ENCODE data around the gene METTL21A. TPM values are rescaled to one million over a fixed set of nuclear protein-coding genes. Genes with fewer than 3 reads are reported as not detected.

Gene METTL21A
- total and polyA plus RNA-seq, 2 experiments from 2014 or later, result 86.0 to 118 TPM

- Histone ChIP-seq H3F3A (replicated peaks; ENCODE audit: low read depth) (no peaks in the 10 kb centered on the region), H3K36me3 (ENCODE audit: insufficient read depth) (peaks cover 51% of the 10 kb centered on the region), H3K27me3 (ENCODE audit: insufficient read depth) (no peaks in the 10 kb centered on the region), H3K4me1 (ENCODE audit: insufficient read depth) (no peaks in the 10 kb centered on the region), H3K4me3 (no peak overlapping the region), H3K9me2 (ENCODE audit: insufficient read depth) (no peaks in the 10 kb centered on the region), H3K27ac (ENCODE audit: low read depth) (no peak overlapping the region), H3K4me2 (no peak overlapping the region), H4K20me1 (replicated peaks; ENCODE audit: insufficient read depth) (peaks cover 12% of the 10 kb centered on the region; the same call in 1 of the 2 replicates), H2AFZ (no peak overlapping the region), H3K79me2 (replicated peaks; ENCODE audit: insufficient read depth) (peaks cover 19% of the 10 kb centered on the region)
- no peak overlapping the region for H3K4me3 Mint-ChIP-seq
- no peaks in the 10 kb centered on the region for H3K27me3 Mint-ChIP-seq (ENCODE audit: insufficient read depth, low read depth, poor library complexity)
- ATAC-seq (no peak), DNase-seq (ENCODE audit: low spot score) (no peak)
- peaks cover 82% of the 10 kb centered on the region for H3K36me3 Mint-ChIP-seq (ENCODE audit: low read depth)
- H3K27ac Mint-ChIP-seq, result no peak overlapping the region
- no peaks in the 10 kb centered on the region for H3K4me1 Mint-ChIP-seq
- TF ChIP-seq CREB1 (CRISPR knock-in tag; IDR thresholded peaks at IDR 0.05; ENCODE audit: low read depth) (no peak), ZNF114 (CRISPR knock-in tag; IDR thresholded peaks at IDR 0.05) (no peak), STAT1 (IDR thresholded peaks at IDR 0.05; ENCODE audit: unreplicated experiment) (no peak), JUNB (IDR thresholded peaks at IDR 0.05; ENCODE audit: unreplicated experiment) (no peak), POLR2AphosphoS5 (IDR thresholded peaks at IDR 0.05; ENCODE audit: low read depth) (no peak), CTCF (conservative IDR thresholded peaks at IDR 0.05; ENCODE audit: low read depth in 2 of 2) (no peak), EZH2phosphoT487 (IDR thresholded peaks at IDR 0.05; ENCODE audit: unreplicated experiment) (no peak), NANOG (IDR thresholded peaks at IDR 0.05; ENCODE audit: borderline replicate concordance) (no peak), ZNF331 (CRISPR knock-in tag; IDR thresholded peaks at IDR 0.05; ENCODE audit: low read depth) (no peak), EZH2 (IDR thresholded peaks at IDR 0.05; ENCODE audit: low read depth, unreplicated experiment) (no peak)
- TF ChIP-seq, protein P1, sequence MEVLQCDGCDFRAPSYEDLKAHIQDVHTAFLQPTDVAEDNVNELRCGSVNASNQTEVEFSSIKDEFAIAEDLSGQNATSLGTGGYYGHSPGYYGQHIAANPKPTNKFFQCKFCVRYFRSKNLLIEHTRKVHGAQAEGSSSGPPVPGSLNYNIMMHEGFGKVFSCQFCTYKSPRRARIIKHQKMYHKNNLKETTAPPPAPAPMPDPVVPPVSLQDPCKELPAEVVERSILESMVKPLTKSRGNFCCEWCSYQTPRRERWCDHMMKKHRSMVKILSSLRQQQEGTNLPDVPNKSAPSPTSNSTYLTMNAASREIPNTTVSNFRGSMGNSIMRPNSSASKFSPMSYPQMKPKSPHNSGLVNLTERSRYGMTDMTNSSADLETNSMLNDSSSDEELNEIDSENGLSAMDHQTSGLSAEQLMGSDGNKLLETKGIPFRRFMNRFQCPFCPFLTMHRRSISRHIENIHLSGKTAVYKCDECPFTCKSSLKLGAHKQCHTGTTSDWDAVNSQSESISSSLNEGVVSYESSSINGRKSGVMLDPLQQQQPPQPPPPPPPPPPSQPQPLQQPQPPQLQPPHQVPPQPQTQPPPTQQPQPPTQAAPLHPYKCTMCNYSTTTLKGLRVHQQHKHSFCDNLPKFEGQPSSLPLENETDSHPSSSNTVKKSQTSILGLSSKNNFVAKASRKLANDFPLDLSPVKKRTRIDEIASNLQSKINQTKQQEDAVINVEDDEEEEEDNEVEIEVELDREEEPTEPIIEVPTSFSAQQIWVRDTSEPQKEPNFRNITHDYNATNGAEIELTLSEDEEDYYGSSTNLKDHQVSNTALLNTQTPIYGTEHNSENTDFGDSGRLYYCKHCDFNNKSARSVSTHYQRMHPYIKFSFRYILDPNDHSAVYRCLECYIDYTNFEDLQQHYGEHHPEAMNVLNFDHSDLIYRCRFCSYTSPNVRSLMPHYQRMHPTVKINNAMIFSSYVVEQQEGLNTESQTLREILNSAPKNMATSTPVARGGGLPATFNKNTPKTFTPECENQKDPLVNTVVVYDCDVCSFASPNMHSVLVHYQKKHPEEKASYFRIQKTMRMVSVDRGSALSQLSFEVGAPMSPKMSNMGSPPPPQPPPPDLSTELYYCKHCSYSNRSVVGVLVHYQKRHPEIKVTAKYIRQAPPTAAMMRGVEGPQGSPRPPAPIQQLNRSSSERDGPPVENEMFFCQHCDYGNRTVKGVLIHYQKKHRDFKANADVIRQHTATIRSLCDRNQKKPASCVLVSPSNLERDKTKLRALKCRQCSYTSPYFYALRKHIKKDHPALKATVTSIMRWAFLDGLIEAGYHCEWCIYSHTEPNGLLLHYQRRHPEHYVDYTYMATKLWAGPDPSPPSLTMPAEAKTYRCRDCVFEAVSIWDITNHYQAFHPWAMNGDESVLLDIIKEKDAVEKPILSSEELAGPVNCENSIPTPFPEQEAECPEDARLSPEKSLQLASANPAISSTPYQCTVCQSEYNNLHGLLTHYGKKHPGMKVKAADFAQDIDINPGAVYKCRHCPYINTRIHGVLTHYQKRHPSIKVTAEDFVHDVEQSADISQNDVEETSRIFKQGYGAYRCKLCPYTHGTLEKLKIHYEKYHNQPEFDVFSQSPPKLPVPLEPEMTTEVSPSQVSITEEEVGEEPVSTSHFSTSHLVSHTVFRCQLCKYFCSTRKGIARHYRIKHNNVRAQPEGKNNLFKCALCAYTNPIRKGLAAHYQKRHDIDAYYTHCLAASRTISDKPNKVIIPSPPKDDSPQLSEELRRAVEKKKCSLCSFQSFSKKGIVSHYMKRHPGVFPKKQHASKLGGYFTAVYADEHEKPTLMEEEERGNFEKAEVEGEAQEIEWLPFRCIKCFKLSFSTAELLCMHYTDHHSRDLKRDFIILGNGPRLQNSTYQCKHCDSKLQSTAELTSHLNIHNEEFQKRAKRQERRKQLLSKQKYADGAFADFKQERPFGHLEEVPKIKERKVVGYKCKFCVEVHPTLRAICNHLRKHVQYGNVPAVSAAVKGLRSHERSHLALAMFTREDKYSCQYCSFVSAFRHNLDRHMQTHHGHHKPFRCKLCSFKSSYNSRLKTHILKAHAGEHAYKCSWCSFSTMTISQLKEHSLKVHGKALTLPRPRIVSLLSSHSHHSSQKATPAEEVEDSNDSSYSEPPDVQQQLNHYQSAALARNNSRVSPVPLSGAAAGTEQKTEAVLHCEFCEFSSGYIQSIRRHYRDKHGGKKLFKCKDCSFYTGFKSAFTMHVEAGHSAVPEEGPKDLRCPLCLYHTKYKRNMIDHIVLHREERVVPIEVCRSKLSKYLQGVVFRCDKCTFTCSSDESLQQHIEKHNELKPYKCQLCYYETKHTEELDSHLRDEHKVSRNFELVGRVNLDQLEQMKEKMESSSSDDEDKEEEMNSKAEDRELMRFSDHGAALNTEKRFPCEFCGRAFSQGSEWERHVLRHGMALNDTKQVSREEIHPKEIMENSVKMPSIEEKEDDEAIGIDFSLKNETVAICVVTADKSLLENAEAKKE (CRISPR knock-in tag; IDR thresholded peaks at IDR 0.05), result no peak
- TF ChIP-seq, protein P2, sequence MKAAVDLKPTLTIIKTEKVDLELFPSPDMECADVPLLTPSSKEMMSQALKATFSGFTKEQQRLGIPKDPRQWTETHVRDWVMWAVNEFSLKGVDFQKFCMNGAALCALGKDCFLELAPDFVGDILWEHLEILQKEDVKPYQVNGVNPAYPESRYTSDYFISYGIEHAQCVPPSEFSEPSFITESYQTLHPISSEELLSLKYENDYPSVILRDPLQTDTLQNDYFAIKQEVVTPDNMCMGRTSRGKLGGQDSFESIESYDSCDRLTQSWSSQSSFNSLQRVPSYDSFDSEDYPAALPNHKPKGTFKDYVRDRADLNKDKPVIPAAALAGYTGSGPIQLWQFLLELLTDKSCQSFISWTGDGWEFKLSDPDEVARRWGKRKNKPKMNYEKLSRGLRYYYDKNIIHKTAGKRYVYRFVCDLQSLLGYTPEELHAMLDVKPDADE (IDR thresholded peaks at IDR 0.05), result no peak
- TF ChIP-seq, protein P3, sequence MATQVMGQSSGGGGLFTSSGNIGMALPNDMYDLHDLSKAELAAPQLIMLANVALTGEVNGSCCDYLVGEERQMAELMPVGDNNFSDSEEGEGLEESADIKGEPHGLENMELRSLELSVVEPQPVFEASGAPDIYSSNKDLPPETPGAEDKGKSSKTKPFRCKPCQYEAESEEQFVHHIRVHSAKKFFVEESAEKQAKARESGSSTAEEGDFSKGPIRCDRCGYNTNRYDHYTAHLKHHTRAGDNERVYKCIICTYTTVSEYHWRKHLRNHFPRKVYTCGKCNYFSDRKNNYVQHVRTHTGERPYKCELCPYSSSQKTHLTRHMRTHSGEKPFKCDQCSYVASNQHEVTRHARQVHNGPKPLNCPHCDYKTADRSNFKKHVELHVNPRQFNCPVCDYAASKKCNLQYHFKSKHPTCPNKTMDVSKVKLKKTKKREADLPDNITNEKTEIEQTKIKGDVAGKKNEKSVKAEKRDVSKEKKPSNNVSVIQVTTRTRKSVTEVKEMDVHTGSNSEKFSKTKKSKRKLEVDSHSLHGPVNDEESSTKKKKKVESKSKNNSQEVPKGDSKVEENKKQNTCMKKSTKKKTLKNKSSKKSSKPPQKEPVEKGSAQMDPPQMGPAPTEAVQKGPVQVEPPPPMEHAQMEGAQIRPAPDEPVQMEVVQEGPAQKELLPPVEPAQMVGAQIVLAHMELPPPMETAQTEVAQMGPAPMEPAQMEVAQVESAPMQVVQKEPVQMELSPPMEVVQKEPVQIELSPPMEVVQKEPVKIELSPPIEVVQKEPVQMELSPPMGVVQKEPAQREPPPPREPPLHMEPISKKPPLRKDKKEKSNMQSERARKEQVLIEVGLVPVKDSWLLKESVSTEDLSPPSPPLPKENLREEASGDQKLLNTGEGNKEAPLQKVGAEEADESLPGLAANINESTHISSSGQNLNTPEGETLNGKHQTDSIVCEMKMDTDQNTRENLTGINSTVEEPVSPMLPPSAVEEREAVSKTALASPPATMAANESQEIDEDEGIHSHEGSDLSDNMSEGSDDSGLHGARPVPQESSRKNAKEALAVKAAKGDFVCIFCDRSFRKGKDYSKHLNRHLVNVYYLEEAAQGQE (IDR thresholded peaks at IDR 0.05; ENCODE audit: unreplicated experiment), result no peak
- no peaks in the 10 kb centered on the region for H3K9me3 Mint-ChIP-seq
These were observed 40.2 kb downstream of the METTL21A start for GRCh38 chr2:207584952-207585351.
